IPS-11a (cell line): ENCODE measurements around the gene ZC3H13.

ENCODE experiments used
- H3K4me3 ChIP-seq: one replicate; pipeline ENCODE4 v1.5.1; 2013; ENCODE audit warnings: low read depth, low read length, control low read depth

ZC3H13 gene

GRCh38 chr13:46071590-46072249 lies 19.2 kb upstream of the ZC3H13 start:
- H3K4me3 ChIP-seq = no peak overlapping the region

GRCh38 chr13:46063292-46063691 lies 10.7 kb upstream of the ZC3H13 start:
- no peak overlapping the region for H3K4me3 ChIP-seq

- H3K4me3 ChIP-seq = no peak overlapping the region
These were observed 9.6 kb upstream of the ZC3H13 start for GRCh38 chr13:46062185-46062584.

- H3K4me3 ChIP-seq = no peak overlapping the region
These were observed 6.9 kb upstream of the ZC3H13 start for GRCh38 chr13:46059405-46059804.

- no peak overlapping the region for H3K4me3 ChIP-seq
These were observed 5.7 kb upstream of the ZC3H13 start for GRCh38 chr13:46058268-46058667.

GRCh38 chr13:46057256-46058015 lies 4.9 kb upstream of the ZC3H13 start:
- no peak overlapping the region for H3K4me3 ChIP-seq

GRCh38 chr13:46053162-46054012 lies 841 bp upstream of the ZC3H13 start:
- H3K4me3 ChIP-seq = peak overlapping the region; percentile 94

GRCh38 chr13:46051968-46052318 lies 603 bp downstream of the ZC3H13 start:
- peak overlapping the region; percentile 94 for H3K4me3 ChIP-seq

- no peak overlapping the region for H3K4me3 ChIP-seq
These were observed 1.8 kb downstream of the ZC3H13 start for GRCh38 chr13:46050771-46051170.

- no peak overlapping the region for H3K4me3 ChIP-seq
These were observed 7.1 kb downstream of the ZC3H13 start for GRCh38 chr13:46045424-46045823.

GRCh38 chr13:46043647-46044046 lies 8.9 kb downstream of the ZC3H13 start:
- H3K4me3 ChIP-seq = no peak overlapping the region

GRCh38 chr13:46041419-46041839 lies 11.1 kb downstream of the ZC3H13 start:
- no peak overlapping the region for H3K4me3 ChIP-seq

- no peak overlapping the region for H3K4me3 ChIP-seq
These were observed 11.8 kb downstream of the ZC3H13 start for GRCh38 chr13:46040763-46041162.

GRCh38 chr13:46039411-46040182 lies 12.9 kb downstream of the ZC3H13 start:
- H3K4me3 ChIP-seq = no peak overlapping the region

- no peak overlapping the region for H3K4me3 ChIP-seq
These were observed 14.2 kb downstream of the ZC3H13 start for GRCh38 chr13:46038296-46038695.

- no peak overlapping the region for H3K4me3 ChIP-seq
These were observed 17.5 kb downstream of the ZC3H13 start for GRCh38 chr13:46035066-46035465.

- no peak overlapping the region for H3K4me3 ChIP-seq
These were observed 20.2 kb downstream of the ZC3H13 start for GRCh38 chr13:46032341-46032740.

GRCh38 chr13:46031581-46032263 lies 20.8 kb downstream of the ZC3H13 start:
- no peak overlapping the region for H3K4me3 ChIP-seq

- H3K4me3 ChIP-seq = no peak overlapping the region
These were observed 27.4 kb downstream of the ZC3H13 start for GRCh38 chr13:46025157-46025556.

- H3K4me3 ChIP-seq = no peak overlapping the region
These were observed 30.1 kb downstream of the ZC3H13 start for GRCh38 chr13:46022481-46022880.
